ENCODE data around the gene TET2. TPM values are rescaled to one million over a fixed set of nuclear protein-coding genes. Genes with fewer than 3 reads are reported as not detected.

TET2 gene
- 5.2 and 5.7 TPM in 2 replicates for total RNA-seq

GRCh38 chr4:105146276-105147015, at the start of gene TET2:
Gene TET2 (plus strand): TSS chr4:105146876. CDS start chr4:105233943, 87,067 bp downstream.

Measured in hair follicular keratinocyte (primary cell).